T1000 (cell line): ENCODE measurements around the gene SH2D3C.
A peak's percentile ranks its signal among the peaks of the same experiment; 100 is the strongest.

Experiments used
- DNase-seq: peaks from one replicate; lab custom pipeline; 2025; ENCODE audit warnings: mixed read lengths; lab: John Stamatoyannopoulos, UW

The SH2D3C gene

GRCh38 chr9:127741831-127742434, 36.5 kb downstream of the SH2D3C start:
- DNase-seq = no peak

GRCh38 chr9:127739614-127740330, 38.7 kb downstream of the SH2D3C start:
- no peak for DNase-seq

- DNase-seq = no peak
Observed at GRCh38 chr9:127738666-127739065, 39.8 kb downstream of the SH2D3C start.

GRCh38 chr9:127735530-127736185, 42.8 kb downstream of the SH2D3C start:
- DNase-seq = no peak

- peak; percentile 90 for DNase-seq
Observed at GRCh38 chr9:127734747-127735529, 43.5 kb downstream of the SH2D3C start, which contains the start of gene TOR2A. TOR2A (minus strand) TSS chr9:127735294; CDS start chr9:127735270, 24 bp downstream.

- DNase-seq = no peak
Observed at GRCh38 chr9:127734247-127734746, 44.2 kb downstream of the SH2D3C start.

- no peak for DNase-seq
Observed at GRCh38 chr9:127733614-127734013, 44.9 kb downstream of the SH2D3C start.

- no peak for DNase-seq
Observed at GRCh38 chr9:127732444-127732843, 46.0 kb downstream of the SH2D3C start.

- DNase-seq = no peak
Observed at GRCh38 chr9:127731938-127732337, 46.5 kb downstream of the SH2D3C start.

GRCh38 chr9:127730799-127731410, 47.6 kb downstream of the SH2D3C start:
- DNase-seq = no peak

GRCh38 chr9:127730262-127730661, 48.2 kb downstream of the SH2D3C start:
- no peak for DNase-seq

- no peak for DNase-seq
Observed at GRCh38 chr9:127729522-127730256, 48.8 kb downstream of the SH2D3C start.

GRCh38 chr9:127728808-127729207, 49.7 kb downstream of the SH2D3C start:
- DNase-seq = no peak

GRCh38 chr9:127726871-127727270, 51.6 kb downstream of the SH2D3C start:
- DNase-seq = no peak

- DNase-seq = no peak
Observed at GRCh38 chr9:127724012-127724411, 54.5 kb downstream of the SH2D3C start.

GRCh38 chr9:127723444-127723843, 55.0 kb downstream of the SH2D3C start:
- DNase-seq = peak; percentile 35

GRCh38 chr9:127723013-127723412, 55.5 kb downstream of the SH2D3C start:
- DNase-seq = no peak

- no peak for DNase-seq
Observed at GRCh38 chr9:127722055-127722745, 56.3 kb downstream of the SH2D3C start.

GRCh38 chr9:127721391-127721821, 57.1 kb downstream of the SH2D3C start:
- peak; percentile 53 for DNase-seq

- no peak for DNase-seq
Observed at GRCh38 chr9:127720865-127721227, 57.6 kb downstream of the SH2D3C start.
